Measurements from ENCODE around the gene ZNF804B.

The ZNF804B gene

GRCh38 chr7:88967432-88967831, 207.9 kb downstream of the ZNF804B start:
- DNase-seq (ENCODE audit: low spot score) = no peak

- no peak for DNase-seq (ENCODE audit: low spot score)
These were observed 209.7 kb downstream of the ZNF804B start for GRCh38 chr7:88969167-88969566.

GRCh38 chr7:88985295-88985694, 225.8 kb downstream of the ZNF804B start:
- DNase-seq (ENCODE audit: low spot score) = no peak

- no peak for DNase-seq (ENCODE audit: low spot score)
These were observed 241.8 kb downstream of the ZNF804B start for GRCh38 chr7:89001306-89001705.

GRCh38 chr7:89002981-89003956, 243.8 kb downstream of the ZNF804B start:
- no peak for DNase-seq (ENCODE audit: low spot score)

GRCh38 chr7:89012016-89012415, 252.5 kb downstream of the ZNF804B start:
- DNase-seq (ENCODE audit: low spot score) = no peak

GRCh38 chr7:89017695-89018094, 258.2 kb downstream of the ZNF804B start:
- no peak for DNase-seq (ENCODE audit: low spot score)

- DNase-seq (ENCODE audit: low spot score) = no peak
These were observed 262.2 kb downstream of the ZNF804B start for GRCh38 chr7:89021741-89022140.

GRCh38 chr7:89023206-89023605, 263.7 kb downstream of the ZNF804B start:
- no peak for DNase-seq (ENCODE audit: low spot score)

GRCh38 chr7:89023877-89024276, 264.4 kb downstream of the ZNF804B start:
- no peak for DNase-seq (ENCODE audit: low spot score)

- peak; percentile 19 for DNase-seq (ENCODE audit: low spot score)
These were observed 268.3 kb downstream of the ZNF804B start for GRCh38 chr7:89027781-89028180.

- no peak for DNase-seq (ENCODE audit: low spot score)
These were observed 268.8 kb downstream of the ZNF804B start for GRCh38 chr7:89028319-89028718.

- no peak for DNase-seq (ENCODE audit: low spot score)
These were observed 270.4 kb downstream of the ZNF804B start for GRCh38 chr7:89029864-89030263.

GRCh38 chr7:89041240-89041639, 281.7 kb downstream of the ZNF804B start:
- no peak for DNase-seq (ENCODE audit: low spot score)

- no peak for DNase-seq (ENCODE audit: low spot score)
These were observed 283.4 kb downstream of the ZNF804B start for GRCh38 chr7:89042940-89043339.

GRCh38 chr7:89049043-89049442, 289.5 kb downstream of the ZNF804B start:
- DNase-seq (ENCODE audit: low spot score) = no peak

GRCh38 chr7:89053130-89053529, 293.6 kb downstream of the ZNF804B start:
- DNase-seq (ENCODE audit: low spot score) = no peak

GRCh38 chr7:89054361-89054760, 294.9 kb downstream of the ZNF804B start:
- DNase-seq (ENCODE audit: low spot score) = no peak

GRCh38 chr7:89060234-89060633, 300.7 kb downstream of the ZNF804B start:
- no peak for DNase-seq (ENCODE audit: low spot score)

- no peak for DNase-seq (ENCODE audit: low spot score)
These were observed 305.3 kb downstream of the ZNF804B start for GRCh38 chr7:89064831-89065230.

- no peak for DNase-seq (ENCODE audit: low spot score)
These were observed 307.5 kb downstream of the ZNF804B start for GRCh38 chr7:89067048-89067447.

- DNase-seq (ENCODE audit: low spot score) = no peak
These were observed 312.6 kb downstream of the ZNF804B start for GRCh38 chr7:89072081-89072480.

- DNase-seq (ENCODE audit: low spot score) = no peak
These were observed 314.3 kb downstream of the ZNF804B start for GRCh38 chr7:89073776-89074175.

- DNase-seq (ENCODE audit: low spot score) = no peak
These were observed 318.5 kb downstream of the ZNF804B start for GRCh38 chr7:89077992-89078391.
